HFF-Myc (cell line): Measurements from ENCODE around the gene SMIM20.

Experiments
- DNase-seq: peaks from one replicate; pipeline ENCODE4 v3.0.0-alpha.2; 2011; ENCODE audit warnings: low read depth; ENCODE audit errors: extremely low read depth
- H3K4me3 ChIP-seq: replicated peaks from 2 replicates; pipeline ENCODE4 v1.5.1; 2011; ENCODE audit warnings: low read depth, mild to moderate bottlenecking, control low read depth, low read length
- TF ChIP-seq, protein P1 (sequence below): IDR thresholded peaks from 2 replicates; pipeline ENCODE4 v1.5.1; 2012; ENCODE audit warnings: mild to moderate bottlenecking, low read depth, low read length, control low read depth; ENCODE audit errors: missing control alignments

The SMIM20 gene

DNA sequence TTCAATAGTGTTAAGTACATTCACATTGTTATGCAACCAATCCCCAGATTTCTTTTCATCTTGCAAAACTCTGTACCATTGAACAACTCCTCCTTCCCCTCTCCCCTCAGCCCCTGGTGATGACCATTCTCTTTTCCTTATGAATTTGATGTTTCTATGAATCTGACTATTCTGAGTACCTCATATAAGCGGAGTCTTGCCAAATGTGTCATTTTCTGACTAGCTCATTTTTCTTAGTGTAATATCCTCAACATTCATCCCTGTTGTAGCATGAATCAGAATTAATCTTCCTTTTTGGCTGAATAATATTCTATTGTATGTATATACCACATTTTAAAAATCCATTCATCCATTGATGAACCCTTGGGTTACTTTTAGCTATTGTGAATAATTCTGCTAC, 34.0 kb downstream of the SMIM20 start:
- TF ChIP-seq, protein P1, sequence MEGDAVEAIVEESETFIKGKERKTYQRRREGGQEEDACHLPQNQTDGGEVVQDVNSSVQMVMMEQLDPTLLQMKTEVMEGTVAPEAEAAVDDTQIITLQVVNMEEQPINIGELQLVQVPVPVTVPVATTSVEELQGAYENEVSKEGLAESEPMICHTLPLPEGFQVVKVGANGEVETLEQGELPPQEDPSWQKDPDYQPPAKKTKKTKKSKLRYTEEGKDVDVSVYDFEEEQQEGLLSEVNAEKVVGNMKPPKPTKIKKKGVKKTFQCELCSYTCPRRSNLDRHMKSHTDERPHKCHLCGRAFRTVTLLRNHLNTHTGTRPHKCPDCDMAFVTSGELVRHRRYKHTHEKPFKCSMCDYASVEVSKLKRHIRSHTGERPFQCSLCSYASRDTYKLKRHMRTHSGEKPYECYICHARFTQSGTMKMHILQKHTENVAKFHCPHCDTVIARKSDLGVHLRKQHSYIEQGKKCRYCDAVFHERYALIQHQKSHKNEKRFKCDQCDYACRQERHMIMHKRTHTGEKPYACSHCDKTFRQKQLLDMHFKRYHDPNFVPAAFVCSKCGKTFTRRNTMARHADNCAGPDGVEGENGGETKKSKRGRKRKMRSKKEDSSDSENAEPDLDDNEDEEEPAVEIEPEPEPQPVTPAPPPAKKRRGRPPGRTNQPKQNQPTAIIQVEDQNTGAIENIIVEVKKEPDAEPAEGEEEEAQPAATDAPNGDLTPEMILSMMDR, result no peak
- no peak overlapping the region for H3K4me3 ChIP-seq
- DNase-seq, result no peak

DNA sequence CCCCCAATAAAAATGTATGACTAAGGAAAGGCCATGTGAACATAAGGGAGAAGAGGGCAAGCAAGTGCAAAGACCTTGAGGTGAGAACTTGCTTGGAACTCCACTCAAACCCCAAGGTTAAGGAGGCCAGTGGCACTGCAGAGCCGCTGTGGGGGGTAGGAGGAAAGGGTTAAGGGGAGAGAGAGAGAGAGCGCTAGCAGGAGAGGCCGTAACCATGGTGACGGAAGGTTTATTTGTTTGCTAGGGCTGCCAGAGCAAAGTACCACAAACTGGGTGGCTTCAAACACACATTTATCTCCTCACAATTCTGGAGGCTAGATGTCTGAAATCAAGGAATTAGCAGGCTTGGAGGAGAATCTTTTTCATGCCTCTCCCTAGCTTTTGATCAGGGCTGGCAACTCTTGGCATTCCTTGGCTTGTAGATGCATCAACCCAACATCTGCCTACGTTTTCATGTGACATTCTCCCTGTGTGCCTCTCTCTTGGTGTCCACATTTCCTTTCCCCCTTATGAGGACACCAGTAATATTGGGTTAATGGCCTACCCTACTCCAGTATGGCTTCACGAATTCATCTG, 35.2 kb downstream of the SMIM20 start:
- DNase-seq, result no peak
- H3K4me3 ChIP-seq, result no peak overlapping the region
- TF ChIP-seq, protein P1, result no peak

DNA sequence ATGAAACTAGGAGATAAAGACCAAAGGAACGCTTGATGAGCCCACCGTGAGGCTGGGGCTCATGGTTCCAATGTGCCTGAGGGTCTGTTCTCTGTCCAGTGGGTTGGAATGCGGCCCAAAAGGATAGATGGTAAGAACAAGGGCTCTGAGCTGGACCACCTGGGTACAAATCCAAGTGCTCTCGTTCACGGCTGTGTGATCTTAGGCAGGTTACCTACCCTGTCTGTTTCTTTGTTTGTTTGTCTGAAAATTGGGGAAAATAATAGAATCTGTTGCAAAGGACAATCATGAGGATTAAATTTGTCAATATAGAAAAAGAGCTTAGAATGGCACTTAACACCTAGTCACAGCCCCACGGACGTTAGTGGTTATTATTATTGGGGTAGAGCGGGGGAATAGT, 36.0 kb downstream of the SMIM20 start:
- H3K4me3 ChIP-seq, result no peak overlapping the region
- TF ChIP-seq, protein P1, result no peak
- DNase-seq, result no peak

DNA sequence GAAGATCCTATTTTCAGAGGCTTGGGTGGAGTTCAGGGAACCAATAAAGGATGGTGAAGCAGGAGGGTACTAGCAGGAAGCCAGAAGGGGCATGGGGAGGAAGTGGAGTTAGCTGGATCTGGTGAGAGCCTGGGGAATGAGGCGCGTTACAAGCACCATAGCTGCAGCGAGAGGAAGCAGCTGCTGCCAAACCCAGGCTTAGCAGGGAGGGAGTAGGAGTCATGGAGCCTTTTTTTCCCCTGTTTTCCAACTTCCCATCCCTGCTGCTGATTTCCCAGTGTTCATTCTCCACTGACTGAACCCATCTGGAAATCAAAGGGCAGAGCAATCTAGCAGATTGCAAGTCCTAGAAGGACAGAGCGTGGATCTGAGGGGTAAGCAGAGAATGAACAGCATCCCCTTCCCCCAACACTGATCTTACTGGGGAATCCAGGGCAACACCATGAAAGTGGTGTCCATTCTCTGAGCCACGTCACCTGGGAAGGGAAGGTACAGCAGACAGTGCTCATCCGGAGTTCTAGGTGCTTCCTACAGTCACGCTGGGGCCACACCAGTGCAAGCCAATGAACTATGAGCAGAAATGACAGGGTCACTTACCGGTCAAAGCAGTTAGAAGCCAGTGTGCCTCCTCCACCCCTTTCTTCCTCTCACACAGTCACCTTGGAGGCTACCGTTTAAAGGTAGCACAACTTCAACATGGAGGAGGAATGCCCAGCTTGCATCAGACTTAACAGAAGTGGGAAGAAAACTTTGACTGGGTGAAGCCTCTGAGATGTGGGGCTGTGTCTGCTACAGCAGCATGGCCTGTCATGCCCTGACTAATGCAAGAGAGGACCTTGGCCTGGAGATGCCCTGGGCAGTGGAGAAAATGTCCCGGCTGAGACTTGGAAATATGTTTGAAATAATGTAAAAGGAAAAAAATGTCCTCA, 36.7 kb downstream of the SMIM20 start:
- no peak for DNase-seq
- TF ChIP-seq, protein P1, result no peak
- no peak overlapping the region for H3K4me3 ChIP-seq

DNA sequence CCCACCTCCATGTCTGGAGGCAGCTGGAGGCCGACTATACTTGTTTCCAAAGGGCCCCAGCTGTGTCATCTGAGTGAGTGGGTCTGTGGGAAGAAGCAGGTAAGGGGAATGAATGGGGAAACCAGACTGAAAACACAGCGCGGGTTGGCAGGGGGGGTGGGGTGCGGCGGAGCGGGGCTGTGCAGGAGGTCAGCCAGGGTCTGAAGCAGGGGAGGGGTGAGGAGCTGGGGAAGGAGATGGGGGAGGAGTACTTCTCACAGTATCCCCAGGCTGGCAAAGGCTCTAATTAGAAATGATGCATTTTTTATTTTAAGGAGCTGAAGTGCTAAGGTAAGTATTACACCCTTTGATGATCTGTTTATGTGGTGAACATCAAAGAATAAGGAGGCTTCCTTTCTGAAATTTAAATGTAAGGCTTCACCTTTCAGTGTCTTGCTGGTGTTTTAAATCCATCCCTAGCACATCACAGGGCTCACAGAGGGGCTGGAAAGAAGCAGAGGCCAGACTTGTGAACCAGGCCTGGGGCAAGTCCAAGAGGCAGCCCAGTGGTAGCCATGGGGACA, 37.5 kb downstream of the SMIM20 start:
- no peak overlapping the region for H3K4me3 ChIP-seq
- TF ChIP-seq, protein P1, result no peak
- no peak for DNase-seq

DNA sequence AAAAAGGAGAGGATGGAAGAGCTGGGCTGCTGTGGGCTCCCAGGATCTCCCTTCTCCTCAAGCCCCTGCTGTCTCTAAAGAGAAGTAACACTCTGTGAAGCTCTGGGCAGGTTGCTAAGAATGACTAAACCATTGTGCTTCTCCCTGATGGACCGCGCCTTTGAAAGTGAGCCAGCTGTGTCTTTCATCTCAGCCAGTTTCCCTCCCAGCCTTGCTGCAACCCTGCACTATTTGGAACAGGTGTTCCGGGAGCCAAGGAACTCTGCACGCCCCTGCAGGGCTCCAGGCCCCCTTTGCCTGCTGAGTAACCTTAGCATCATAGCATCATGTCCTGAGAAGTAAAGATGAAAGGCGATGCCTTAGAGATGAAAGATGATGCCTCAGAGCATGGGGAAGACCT, 39.7 kb downstream of the SMIM20 start:
- H3K4me3 ChIP-seq, result no peak overlapping the region

More for the DNA sequence above, 39.7 kb downstream of the SMIM20 start:
- TF ChIP-seq, protein P1, result no peak
- DNase-seq, result no peak
